Upper lobe of left lung (tissue), 4 donors: ENCODE measurements around the gene COL4A6.

Source experiments
- CTCF ChIP-seq, 6 experiments: fragments of 450-650 bp in 4 of 6; fragments of 200-600 bp in 2 of 6; sonication (generic) in 2 of 6; IDR thresholded peaks; one replicate each; pipeline ENCODE4 v1.5.1; 2016 to 2019; ENCODE audit warnings: antibody characterized with exemption in 6 of 6
- EP300 ChIP-seq, 4 donors: sonication (generic); formaldehyde crosslinking; IDR thresholded peaks; one replicate each; pipeline ENCODE4 v1.5.1; 2017; ENCODE audit warnings: antibody characterized with exemption in 4 of 4, control low read depth in 2 of 4
- POLR2A ChIP-seq, 4 donors: fragments of 450-650 bp; IDR thresholded peaks; one replicate each; pipeline ENCODE4 v1.5.1; 2016 to 2017; ENCODE audit warnings: antibody characterized with exemption in 4 of 4, mild to moderate bottlenecking in 2 of 4
- POLR2AphosphoS5 ChIP-seq, 2 donors: sonication (generic); formaldehyde crosslinking; IDR thresholded peaks; one replicate each; pipeline ENCODE4 v1.5.1; 2017; ENCODE audit warnings: antibody characterized with exemption in 2 of 2

GRCh38 chrX:108211301-108211700, 226.9 kb downstream of the COL4A6 start:
- TF ChIP-seq EP300 (IDR thresholded peaks at IDR 0.05) (no peak), CTCF (IDR thresholded peaks at IDR 0.05) (no peak), POLR2AphosphoS5 (IDR thresholded peaks at IDR 0.05) (no peak), POLR2A (IDR thresholded peaks at IDR 0.05) (no peak)
